Body of pancreas (tissue), 2 donors: ENCODE data around the gene KIF19. TPM values are rescaled to one million over a fixed set of nuclear protein-coding genes. Genes with fewer than 3 reads are reported as not detected.

Experiments
- total RNA-seq, 2 donors: library from RNA; depleted of rRNA; stranded (reverse); fragments of >200 nt; gene quantifications; one replicate each; pipeline ENCODE4 v1.1.0, GENCODE V29; 2016

The KIF19 gene
- total RNA-seq, 2 donors from 2014 or later = 2.3 to 3.3 TPM

Other genes with a start within 250 kb of the KIF19 start
- gene RPL38, start 122.5 kb upstream of the KIF19 start, total RNA-seq = 100 to 1,000 TPM; 141 to 156 TPM
- gene TTYH2, start 112.7 kb upstream of the KIF19 start, total RNA-seq = 10 to 100 TPM in 1 of 2 donors, 1 to 10 TPM in 1; 8.0 to 14.8 TPM
- not detected for gene DNAI2, start 52.0 kb upstream of the KIF19 start, total RNA-seq
- 1 to 10 TPM in 1 of 2 donors, not detected in 1; 1.0 TPM for gene BTBD17, start 35.6 kb downstream of the KIF19 start, total RNA-seq
- under 1 TPM; 0.52 to 0.66 TPM for gene GPR142, start 41.3 kb downstream of the KIF19 start, total RNA-seq
- gene GPRC5C, start 105.9 kb downstream of the KIF19 start, total RNA-seq = 10 to 100 TPM; 68.0 to 71.2 TPM
- gene CD300A, start 140.4 kb downstream of the KIF19 start, total RNA-seq = 1 to 10 TPM; 2.0 to 3.1 TPM
- not detected for gene CD300LB, start 205.2 kb downstream of the KIF19 start, total RNA-seq
- under 1 TPM in 1 of 2 donors, not detected in 1; 0.52 TPM for gene CD300C, start 219.9 kb downstream of the KIF19 start, total RNA-seq
- not detected for gene CD300H, start 241.3 kb downstream of the KIF19 start, total RNA-seq